H1 (cell line): ENCODE data around the gene CABP4. TPM values are rescaled to one million over a fixed set of nuclear protein-coding genes. Genes with fewer than 3 reads are reported as not detected.

ENCODE experiments used
- CTCF ChIA-PET: fragments of 300-600 bp; sonication (Branson Sonifier 250); formaldehyde crosslinking; loops from one replicate; lab custom pipeline; 2021; ENCODE audit not compliant: partially characterized antibody; lab: Charles Lee
- POLR2A ChIA-PET: fragments of 300-600 bp; sonication (Branson Sonifier 250); formaldehyde crosslinking; loops from one replicate; lab custom pipeline; 2021; ENCODE audit warnings: inconsistent platforms; ENCODE audit not compliant: partially characterized antibody; lab: Charles Lee
- DNase-seq, 2 experiments: peaks; one replicate each; pipeline versions ENCODE4 v3.0.0 to v3.0.0-alpha.2; 2010 to 2022; ENCODE audit warnings: low spot score in 2 of 2, low read depth in 1 of 2, mixed read lengths in 1 of 2
- FAIRE-seq: peaks from 2 replicates; lab custom pipeline; 2011; peaks lifted over from hg19 to GRCh38; lab: Jason Lieb, UNC
- H2AFZ ChIP-seq: 2 replicates; pipeline ENCODE4 v1.8.1; 2012; ENCODE audit warnings: low read length, inconsistent platforms
- H2AK5ac ChIP-seq: 2 replicates; pipeline ENCODE4 v1.6.1; 2013; ENCODE audit warnings: low read depth, low read length
- H2BK120ac ChIP-seq: replicated peaks from 2 replicates; pipeline ENCODE3; 2013; ENCODE audit warnings: low read depth, low read length, inconsistent platforms
- H2BK12ac ChIP-seq: 2 replicates; pipeline ENCODE4 v1.6.1; 2013; ENCODE audit warnings: low read depth, low read length
- H2BK15ac ChIP-seq: 2 replicates; pipeline ENCODE4 v1.6.1; 2013; ENCODE audit warnings: low read length
- H2BK20ac ChIP-seq: 2 replicates; pipeline ENCODE4 v1.6.1; 2013; ENCODE audit warnings: low read length
- H2BK5ac ChIP-seq: 2 replicates; pipeline ENCODE4 v1.6.1; 2013; ENCODE audit warnings: low read depth, low read length
- H3K14ac ChIP-seq: 2 replicates; pipeline ENCODE4 v1.6.1; 2013; ENCODE audit warnings: inconsistent platforms; ENCODE audit not compliant: insufficient read length
- H3K18ac ChIP-seq: 2 replicates; pipeline ENCODE4 v1.6.1; 2013; ENCODE audit warnings: low read length; ENCODE audit errors: extremely low read depth
- H3K23ac ChIP-seq: 2 replicates; pipeline ENCODE4 v1.6.1; 2013; ENCODE audit warnings: inconsistent platforms; ENCODE audit not compliant: insufficient read length
- H3K23me2 ChIP-seq: 2 replicates; pipeline ENCODE4 v1.6.1; 2013; ENCODE audit warnings: low read depth, low read length
- H3K27ac ChIP-seq: 2 replicates; pipeline ENCODE4 v1.6.1; 2011; ENCODE audit warnings: low read depth, low read length, inconsistent platforms
- H3K27me3 ChIP-seq, 4 experiments: replicated peaks in 1 of 4; 1 replicate in 1 of 4; 2 replicates in 3 of 4; pipeline versions ENCODE4 v1.6.1 to v1.8.1; 2011 to 2013; ENCODE audit warnings: low read length in 3 of 4, mild to moderate bottlenecking in 3 of 4, inconsistent platforms in 2 of 4, mixed read lengths in 2 of 4, moderate library complexity in 1 of 4; ENCODE audit not compliant: control insufficient read depth in 3 of 4, insufficient read depth in 3 of 4; ENCODE audit errors: extremely low read depth in 1 of 4
- H3K36me3 ChIP-seq, 4 experiments: 2 replicates each; pipeline versions ENCODE4 v1.6.1 to v1.8.1; 2011 to 2013; ENCODE audit warnings: mild to moderate bottlenecking in 4 of 4, low read length in 3 of 4, moderate library complexity in 2 of 4, control low read depth in 1 of 4, inconsistent platforms in 1 of 4; ENCODE audit not compliant: insufficient read depth in 4 of 4, control insufficient read depth in 2 of 4
- H3K4ac ChIP-seq: replicated peaks from 2 replicates; pipeline ENCODE3; 2013; ENCODE audit warnings: low read length, low read depth, mixed read lengths, inconsistent platforms; ENCODE audit not compliant: insufficient read length
- H3K4me1 ChIP-seq, 4 experiments: replicated peaks in 1 of 4; 1 replicate in 1 of 4; 2 replicates in 3 of 4; pipeline versions ENCODE4 v1.6.1 to v1.8.1; 2011 to 2013; ENCODE audit warnings: low read length in 3 of 4, inconsistent platforms in 2 of 4, mixed read lengths in 1 of 4; ENCODE audit not compliant: insufficient read depth in 4 of 4, control insufficient read depth in 3 of 4
- H3K4me2 ChIP-seq, 2 experiments: 2 replicates each; pipeline versions ENCODE4 v1.6.1 to v1.8.1; 2011 to 2013; ENCODE audit warnings: low read depth in 2 of 2, low read length in 2 of 2, control low read depth in 1 of 2, inconsistent platforms in 1 of 2, mild to moderate bottlenecking in 1 of 2; ENCODE audit not compliant: insufficient read depth in 1 of 2
- H3K4me3 ChIP-seq, 4 experiments: fragments of 200-600, 300-600 bp in 1 of 4; sonication (generic), shearing (Covaris generic), sonication (Bioruptor Twin) in 1 of 4; 2 replicates each; pipeline versions ENCODE4 v1.5.1 to v1.8.1; 2011 to 2016; ENCODE audit warnings: low read length in 4 of 4, low read depth in 3 of 4, control low read depth in 2 of 4, inconsistent platforms in 2 of 4, mild to moderate bottlenecking in 2 of 4, mixed read lengths in 1 of 4, moderate library complexity in 1 of 4; ENCODE audit not compliant: insufficient read depth in 2 of 4; ENCODE audit errors: extremely low read depth in 1 of 4
- H3K56ac ChIP-seq: replicated peaks from 2 replicates; pipeline ENCODE3; 2013; ENCODE audit warnings: low read depth, mild to moderate bottlenecking, mixed read lengths, low read length, inconsistent platforms; ENCODE audit not compliant: insufficient read length
- H3K79me1 ChIP-seq: 2 replicates; pipeline ENCODE4 v1.6.1; 2013; ENCODE audit warnings: low read depth, low read length, control low read depth
- H3K79me2 ChIP-seq, 2 experiments: 2 replicates each; pipeline versions ENCODE4 v1.6.1 to v1.8.1; 2012 to 2013; ENCODE audit warnings: low read length in 2 of 2, mild to moderate bottlenecking in 2 of 2, inconsistent platforms in 1 of 2; ENCODE audit not compliant: insufficient read depth in 2 of 2, control insufficient read depth in 1 of 2
- H3K9ac ChIP-seq, 4 experiments: replicated peaks in 1 of 4; 1 replicate in 1 of 4; 2 replicates in 3 of 4; pipeline versions ENCODE4 v1.6.1 to v1.8.1; 2011 to 2013; ENCODE audit warnings: low read depth in 3 of 4, low read length in 3 of 4, control low read depth in 2 of 4, mild to moderate bottlenecking in 2 of 4, moderate library complexity in 2 of 4, inconsistent platforms in 1 of 4; ENCODE audit errors: extremely low read depth in 1 of 4
- H3K9me3 ChIP-seq, 2 experiments: 2 replicates each; pipeline versions ENCODE4 v1.6.1 to v1.8.1; 2012 to 2013; ENCODE audit warnings: mild to moderate bottlenecking in 2 of 2, moderate library complexity in 2 of 2, control low read depth in 1 of 2, inconsistent platforms in 1 of 2, low read depth in 1 of 2, low read length in 1 of 2, mixed read lengths in 1 of 2; ENCODE audit not compliant: insufficient read depth in 2 of 2
- H4K20me1 ChIP-seq, 2 experiments: replicated peaks in 1 of 2; 2 replicates each; pipeline versions ENCODE3 to v1.8.1; 2011 to 2013; ENCODE audit warnings: inconsistent platforms in 2 of 2, low read length in 2 of 2, mild to moderate bottlenecking in 1 of 2; ENCODE audit not compliant: insufficient read depth in 2 of 2, control insufficient read depth in 1 of 2
- H4K5ac ChIP-seq: 2 replicates; pipeline ENCODE4 v1.6.1; 2013; ENCODE audit warnings: low read length, low read depth, mixed read lengths, inconsistent platforms; ENCODE audit not compliant: insufficient read length
- H4K8ac ChIP-seq: 2 replicates; pipeline ENCODE4 v1.8.0; 2013; ENCODE audit warnings: mild to moderate bottlenecking, moderate library complexity, low read length, inconsistent platforms; ENCODE audit not compliant: insufficient read depth; ENCODE audit errors: extremely low read depth
- H4K91ac ChIP-seq: replicated peaks from 2 replicates; pipeline ENCODE3; 2013; ENCODE audit warnings: low read length, mixed read lengths, inconsistent platforms; ENCODE audit not compliant: insufficient read length
- CEBPB ChIP-seq: IDR thresholded peaks from 2 replicates; pipeline ENCODE4 v1.6.1; 2012; ENCODE audit warnings: low read depth, low read length
- GTF2F1 ChIP-seq: IDR thresholded peaks from 2 replicates; pipeline ENCODE4 v1.6.1; 2012; ENCODE audit warnings: low read depth, low read length, improper control_type of control experiment, borderline replicate concordance
- HDAC2 ChIP-seq, 2 experiments: fragments of 300-600 bp in 1 of 2; sonication (generic) in 1 of 2; IDR thresholded peaks; 2 replicates each; pipeline ENCODE4 v1.6.1; 2011 to 2012; ENCODE audit warnings: low read depth in 2 of 2, low read length in 2 of 2, mild to moderate bottlenecking in 2 of 2, moderate library complexity in 2 of 2, borderline replicate concordance in 1 of 2, inconsistent platforms in 1 of 2
- HDAC6 ChIP-seq: IDR thresholded peaks from one replicate; pipeline ENCODE4 v1.7.1; 2012; ENCODE audit warnings: low read depth, mild to moderate bottlenecking, inconsistent platforms, low read length, moderate library complexity
- KDM5A ChIP-seq: fragments of 200-600 bp; IDR thresholded peaks from 2 replicates; pipeline ENCODE4 v1.7.1; 2012; ENCODE audit warnings: mild to moderate bottlenecking, low read length, inconsistent platforms, mixed read lengths
- SIRT6 ChIP-seq: IDR thresholded peaks from one replicate; pipeline ENCODE4 v1.7.1; 2012; ENCODE audit warnings: low read length, inconsistent platforms
- SUZ12 ChIP-seq: fragments of 200-600 bp; sonication (generic); IDR thresholded peaks from 2 replicates; pipeline ENCODE4 v1.6.1; 2012; ENCODE audit warnings: mild to moderate bottlenecking, inconsistent platforms, low read length, moderate library complexity, mixed read lengths
- TAF1 ChIP-seq: IDR thresholded peaks from 2 replicates; pipeline ENCODE4 v1.6.1; 2011; ENCODE audit warnings: mild to moderate bottlenecking, low read depth, low read length
- TAF7 ChIP-seq: optimal IDR thresholded peaks from 2 replicates; pipeline ENCODE3; 2011; ENCODE audit warnings: low read depth, mild to moderate bottlenecking, inconsistent platforms, low read length, moderate library complexity, borderline replicate concordance
- TEAD4 ChIP-seq: IDR thresholded peaks from 2 replicates; pipeline ENCODE4 v1.6.1; 2012; ENCODE audit warnings: low read depth, low read length, inconsistent platforms, mixed read lengths
- YY1 ChIP-seq: IDR thresholded peaks from 2 replicates; pipeline ENCODE4 v1.6.1; 2011; ENCODE audit warnings: low read depth, mild to moderate bottlenecking, low read length
- WGBS, 2 experiments: shearing (Covaris generic) in 1 of 2; methylation state at CpG; one replicate each; pipeline versions ENCODE4 v1.1.6 to v1.1.7; 2013 to 2015; ENCODE audit warnings: low lambda C conversion rate in 2 of 2, mixed read lengths in 2 of 2, inconsistent platforms in 1 of 2, low coverage in 1 of 2, missing lambda C conversion rate in 1 of 2; ENCODE audit not compliant: insufficient replicate concordance in 2 of 2, insufficient coverage in 1 of 2, insufficient read length in 1 of 2; ENCODE audit errors: extremely low coverage in 1 of 2, missing lambda C conversion rate in 1 of 2; 5-methylcytosine and 5-hydroxymethylcytosine counted together
- polyA plus RNA-seq, 7 experiments: library from polyadenylated mRNA; depleted of rRNA in 3 of 7; stranded (reverse) in 5 of 7; unstranded in 2 of 7; fragments of >200 nt in 5 of 7; fragments of 200-250 nt in 2 of 7; gene quantifications; 1 replicate in 5 of 7; 2 replicates in 1 of 7; 4 replicates in 1 of 7; pipeline versions ENCODE4 v1.2.1 to v1.2.3, GENCODE V29; 2011 to 2013; ENCODE audit warnings: missing spikeins in 2 of 7, mixed read lengths in 2 of 7
- total RNA-seq: library from RNA; stranded (reverse); fragmentation: NEBNext Ultra II Directional; extraction: Animal tissue kit (Norgen Biotek cat#: 25700); gene quantifications from 2 replicates; pipeline ENCODE4 v1.2.1, GENCODE V29; 2021

Gene CABP4
- total and polyA plus RNA-seq, 2 of the 8 experiments (the other 6 are each of a cell fraction or from before 2014, with no cell fraction given) = not detected

DNA sequence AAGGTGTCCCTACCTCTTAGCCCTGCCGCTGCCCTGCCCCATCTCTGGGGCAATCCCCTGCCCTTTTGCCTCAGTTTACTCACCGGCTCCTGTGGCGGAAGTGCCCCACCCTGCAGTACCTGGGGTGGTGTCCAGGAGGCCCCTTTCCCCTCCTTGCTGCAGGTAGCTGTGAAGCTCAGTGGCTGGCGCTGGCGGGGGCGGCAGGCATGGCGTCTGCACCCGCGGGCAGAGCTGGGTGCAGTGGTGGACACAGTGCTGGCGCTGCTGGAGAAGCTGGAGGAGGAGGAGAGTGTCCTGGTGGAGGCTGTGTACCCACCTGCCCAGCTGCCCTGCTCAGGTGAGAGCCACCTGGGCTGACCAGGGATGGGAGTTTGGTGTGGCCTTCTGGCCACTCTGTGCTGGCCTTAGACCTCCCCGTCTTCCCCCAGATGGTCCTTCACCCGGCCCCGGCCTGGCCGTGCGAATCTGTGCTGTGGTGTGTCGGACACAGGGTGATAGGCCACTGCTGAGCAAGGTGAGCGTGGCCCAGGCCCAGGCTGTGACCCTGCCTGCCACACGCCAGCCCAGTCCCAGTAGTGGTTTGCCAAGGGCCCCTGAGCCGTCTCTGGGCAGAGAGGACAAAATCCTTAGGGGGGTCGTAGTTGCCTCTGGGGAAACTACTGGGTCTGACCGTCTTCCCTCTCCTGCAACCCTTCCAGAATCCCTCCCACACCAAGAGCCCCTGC lies 35.7 kb upstream of the CABP4 start:
- Histone ChIP-seq H3K18ac (no peak overlapping the region), H3K4ac (no peak overlapping the region), H3K27me3 (peaks cover 0 to 8% (median 5%) of the 10 kb centered on the region in 4 experiments; a peak in 4 of 7 replicates), H3K4me3 (no peak overlapping the region), H4K8ac (peak overlapping the region; percentile 3; the same call in 1 of the 2 replicates), H3K4me2 (no peak overlapping the region; a peak in 1 of 4 replicates), H3K23ac (no peak overlapping the region), H3K27ac (no peak overlapping the region), H2BK20ac (no peak overlapping the region), H3K56ac (no peak overlapping the region), H2BK120ac (no peak overlapping the region), H2BK12ac (no peak overlapping the region), H3K79me2 (no peaks in the 10 kb centered on the region), H3K36me3 (no peaks in the 10 kb centered on the region), H3K23me2 (peaks cover 12% of the 10 kb centered on the region; the same call in 1 of the 2 replicates), H4K20me1 (peaks cover 0 to 3% of the 10 kb centered on the region in 2 experiments), H3K79me1 (no peaks in the 10 kb centered on the region), H2AFZ (no peak overlapping the region), H3K4me1 (peaks cover 4 to 15% (median 11%) of the 10 kb centered on the region in 4 experiments), H2AK5ac (no peak overlapping the region), H3K9ac (no peak overlapping the region), H3K9me3 (no peaks in the 10 kb centered on the region), H2BK15ac (0 out of 2 replicates have a peak overlapping the region, but pooled peaks have one; percentile 46), H2BK5ac (no peak overlapping the region), H4K5ac (no peak overlapping the region), H4K91ac (no peak overlapping the region), H3K14ac (no peak overlapping the region)
- CTCF ChIA-PET = interaction anchor here (1.3 to 2.4 kb wide), 4 partner anchors 12 to 86 kb away, joined by 3 to 13 read pairs (median 5); partner anchors contain the start of genes PITPNM1, PPP1CA and TBC1D10C
- 88% methylated on average over 21 of the region's 21 CpGs; no CpG with 5 or more reads in 1 of the 2 experiments for WGBS, 2 experiments
- no peak for TF ChIP-seq SUZ12
- no peak for TF ChIP-seq YY1
- no peak for TF ChIP-seq SIRT6
- TF ChIP-seq HDAC2 (IDR thresholded peaks at IDR 0.05; ENCODE audit: borderline replicate concordance in 1 of 2, low read depth in 2 of 2, low read length in 2 of 2) = no peak
- TF ChIP-seq GTF2F1 = no peak
- no peak for TF ChIP-seq HDAC6
- no peak for TF ChIP-seq TAF7
- no peak for TF ChIP-seq TEAD4
- TF ChIP-seq KDM5A = no peak
- TF ChIP-seq TAF1 = no peak
- TF ChIP-seq CEBPB = no peak
- DNase-seq (no peak), FAIRE-seq (no peak)
- POLR2A ChIA-PET = interaction anchor here (0.6 to 10.2 kb wide), 16 partner anchors 9 to 74 kb away, joined by 3 to 104 read pairs (median 4); partner anchors contain the start of genes CORO1B, PPP1CA, PTPRCAP and RPS6KB2
